ENCODE measurements around the gene FAT2.
"Not testable (repeated sequence)": the region's sequence is repeated elsewhere in the genome, so short reads cannot be mapped to it uniquely, and the experiment has no call there.

FAT2 gene

DNA sequence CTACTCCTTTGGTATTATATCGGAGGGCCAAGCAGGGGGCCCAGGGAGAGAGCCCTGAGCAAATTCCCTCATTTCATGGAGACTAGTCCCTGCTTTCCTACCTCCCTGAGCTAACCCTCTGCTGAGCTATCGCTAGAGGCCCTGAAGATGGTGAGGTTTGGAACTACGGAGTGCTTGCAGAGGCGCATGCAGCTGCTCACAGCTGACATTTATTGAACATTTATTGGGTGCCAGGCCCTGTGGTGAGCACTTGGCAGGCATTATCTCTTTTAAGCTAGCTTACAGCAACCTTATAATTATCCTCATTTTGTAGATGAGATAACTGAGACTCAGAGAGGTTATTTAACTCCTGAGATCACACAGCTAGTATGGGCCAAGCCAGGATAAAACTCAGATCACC is 9.8 kb downstream of the FAT2 start:
- DNase-seq: no peak

DNA sequence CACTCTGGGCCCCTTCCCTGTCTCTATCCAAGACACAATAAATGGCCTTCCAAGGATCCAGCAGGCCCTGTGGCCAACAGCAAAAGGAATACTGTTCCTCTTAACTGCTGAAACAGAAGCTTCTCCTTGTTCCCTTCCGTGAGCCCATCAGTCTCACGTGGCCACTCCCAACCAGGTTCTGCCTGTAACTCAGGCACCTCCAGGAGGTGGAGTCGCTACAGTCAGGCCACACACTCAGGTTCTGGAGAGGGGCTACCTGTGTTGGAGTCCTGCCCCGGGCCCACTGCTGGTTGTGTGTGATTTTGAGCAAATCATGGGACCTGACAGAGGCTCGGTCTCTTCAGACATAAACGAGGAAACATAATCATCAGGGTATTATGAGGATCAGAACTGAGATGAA is 10.3 kb downstream of the FAT2 start:
- DNase-seq: no peak

DNA sequence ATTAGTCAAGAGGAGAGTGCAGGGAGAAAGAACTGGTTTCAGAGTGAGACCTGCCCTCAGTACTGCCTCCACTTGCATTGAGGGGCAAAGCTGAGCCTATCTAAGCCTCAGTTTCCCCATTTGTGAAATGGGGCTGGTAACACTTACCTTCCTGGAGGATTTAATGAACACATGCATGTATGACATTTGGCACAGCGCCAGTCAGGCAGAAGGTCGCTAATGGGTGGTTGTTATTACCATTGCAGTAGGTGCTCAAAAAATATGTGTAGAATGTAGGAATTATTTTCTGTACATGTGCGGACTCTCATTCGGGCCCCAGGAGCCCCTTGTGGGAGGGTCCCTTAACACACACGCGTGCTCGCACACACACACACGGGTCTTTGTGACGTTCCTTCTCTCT is 10.9 kb downstream of the FAT2 start:
- DNase-seq: no peak

DNA sequence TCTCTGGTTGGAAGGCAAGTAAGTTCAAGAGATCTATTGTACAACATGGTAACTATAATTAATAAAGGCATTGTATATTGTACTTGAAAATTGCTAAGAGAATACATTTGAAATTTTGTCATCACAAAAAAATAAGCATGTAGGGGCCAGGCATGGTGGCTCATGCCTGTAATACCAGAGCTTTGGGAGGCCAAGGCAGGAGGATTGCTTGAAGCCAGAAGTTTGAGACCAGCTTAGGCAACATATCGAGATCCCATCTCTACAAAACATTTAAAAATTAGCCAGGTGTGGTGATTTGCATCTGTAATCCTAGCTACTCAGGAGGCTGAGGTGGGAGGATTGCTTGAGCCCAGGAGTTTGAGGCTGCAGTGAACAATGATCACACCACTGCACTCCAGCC is 12.0 kb downstream of the FAT2 start:
- not testable (repeated sequence) for DNase-seq

DNA sequence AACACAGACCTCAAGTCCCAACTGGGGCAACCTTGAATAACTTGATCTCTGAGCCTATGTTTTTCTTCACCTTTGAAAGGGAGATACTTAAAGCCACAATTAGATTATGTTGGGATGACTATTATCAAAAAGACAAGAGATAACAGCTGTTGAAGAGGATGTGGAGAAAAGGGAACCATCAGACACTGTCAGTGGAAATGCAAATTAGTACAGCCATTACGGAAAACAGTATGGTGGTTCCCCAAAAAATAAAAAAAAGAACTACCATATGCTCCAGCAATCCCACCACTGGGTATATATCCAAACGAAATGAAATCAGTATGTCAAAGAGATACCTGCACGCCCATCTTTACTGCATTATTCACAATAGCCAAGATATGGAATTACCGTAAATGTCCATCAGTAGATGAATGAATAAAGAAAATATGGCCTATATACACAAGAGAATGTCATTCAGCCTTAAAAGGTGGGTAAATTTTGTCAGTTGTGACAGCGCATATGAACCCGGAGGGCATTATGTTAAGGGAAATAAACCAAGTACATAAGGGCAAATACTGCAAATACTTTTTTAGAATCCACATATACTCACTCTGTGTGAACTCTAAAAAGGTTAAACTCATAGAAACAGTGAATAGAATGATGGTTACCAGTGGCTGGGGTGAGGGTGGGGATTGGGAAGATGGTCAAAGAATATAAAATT is 12.7 kb downstream of the FAT2 start:
- DNase-seq: no peak

DNA sequence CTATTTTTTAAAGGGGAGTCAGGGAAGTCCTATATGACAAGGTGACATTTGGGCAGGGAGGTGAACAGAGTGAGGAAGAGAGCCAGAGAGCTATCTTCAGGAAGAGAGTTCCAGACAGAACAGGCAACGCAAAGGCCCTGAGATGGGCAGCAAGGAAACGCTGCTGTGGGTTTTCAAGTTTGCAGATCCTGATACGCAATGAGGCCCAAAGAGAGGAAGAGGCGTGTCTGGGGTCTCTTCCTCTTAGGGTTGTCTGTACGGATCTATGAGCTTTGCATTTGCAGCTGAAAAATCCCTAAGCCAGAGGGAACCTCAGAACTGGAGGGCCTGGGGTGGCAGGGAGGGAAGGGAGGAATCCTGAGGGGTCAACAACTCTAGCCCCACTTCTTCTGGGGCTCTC is 13.6 kb downstream of the FAT2 start:
- DNase-seq: no peak

DNA sequence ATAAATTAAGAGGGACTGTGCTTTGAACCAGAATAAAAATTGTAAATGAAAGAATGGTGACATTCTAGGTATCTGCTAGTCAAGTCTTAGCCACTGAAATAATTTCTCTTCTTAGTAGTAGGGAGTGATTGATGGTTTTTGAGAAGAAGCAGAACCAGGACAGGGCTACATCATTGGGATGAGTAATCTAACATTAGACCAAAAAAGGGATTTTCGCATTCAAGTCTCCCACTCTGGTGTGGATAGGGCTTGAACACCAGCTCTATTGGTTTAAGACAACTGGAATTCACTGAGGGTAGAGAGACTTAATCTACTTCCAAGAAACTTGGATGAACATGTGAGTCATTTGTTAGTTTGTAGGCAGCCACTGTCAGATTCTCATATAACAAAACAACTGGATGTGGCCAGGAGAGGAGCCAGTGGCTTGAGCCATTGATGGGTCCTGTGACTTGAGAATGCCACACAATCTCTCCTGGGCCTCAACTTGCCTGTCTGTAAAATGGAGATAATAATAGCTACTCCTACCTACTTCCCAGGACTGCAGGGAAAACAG is 16.6 kb downstream of the FAT2 start:
- no peak for DNase-seq

DNA sequence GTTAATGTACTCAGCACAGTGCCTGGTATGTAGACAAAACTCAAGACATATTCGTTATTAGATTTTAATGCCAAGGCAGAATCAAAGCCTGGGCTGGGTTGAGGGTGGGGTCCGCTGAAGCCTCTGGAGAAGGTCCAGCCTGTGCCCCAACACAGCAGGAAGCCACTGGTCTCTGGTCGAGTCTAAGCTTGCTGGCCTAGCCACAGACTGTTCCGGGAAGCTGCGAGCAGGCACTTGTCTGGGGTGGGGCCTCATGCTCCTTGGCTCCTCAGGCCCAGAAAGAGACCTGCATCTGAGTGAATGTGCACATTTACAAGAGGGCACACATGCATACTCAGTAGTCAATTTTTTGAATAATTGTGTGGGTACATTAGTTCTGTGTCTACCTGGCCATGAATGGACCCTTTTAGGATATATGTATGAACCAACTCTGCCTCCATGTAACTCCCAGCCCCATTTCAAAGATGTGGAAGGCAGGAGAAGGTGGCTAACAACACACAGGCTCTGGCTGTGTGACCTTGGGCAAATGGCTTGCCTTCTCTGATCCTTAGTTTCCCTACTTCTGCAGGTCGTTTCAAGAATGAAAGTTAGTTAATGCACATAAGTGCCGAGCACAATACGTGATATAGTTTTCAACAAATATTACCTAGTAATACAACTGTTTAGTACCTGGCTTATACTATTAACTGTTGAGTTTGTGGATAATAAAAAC is 18.3 kb downstream of the FAT2 start:
- DNase-seq: no peak

DNA sequence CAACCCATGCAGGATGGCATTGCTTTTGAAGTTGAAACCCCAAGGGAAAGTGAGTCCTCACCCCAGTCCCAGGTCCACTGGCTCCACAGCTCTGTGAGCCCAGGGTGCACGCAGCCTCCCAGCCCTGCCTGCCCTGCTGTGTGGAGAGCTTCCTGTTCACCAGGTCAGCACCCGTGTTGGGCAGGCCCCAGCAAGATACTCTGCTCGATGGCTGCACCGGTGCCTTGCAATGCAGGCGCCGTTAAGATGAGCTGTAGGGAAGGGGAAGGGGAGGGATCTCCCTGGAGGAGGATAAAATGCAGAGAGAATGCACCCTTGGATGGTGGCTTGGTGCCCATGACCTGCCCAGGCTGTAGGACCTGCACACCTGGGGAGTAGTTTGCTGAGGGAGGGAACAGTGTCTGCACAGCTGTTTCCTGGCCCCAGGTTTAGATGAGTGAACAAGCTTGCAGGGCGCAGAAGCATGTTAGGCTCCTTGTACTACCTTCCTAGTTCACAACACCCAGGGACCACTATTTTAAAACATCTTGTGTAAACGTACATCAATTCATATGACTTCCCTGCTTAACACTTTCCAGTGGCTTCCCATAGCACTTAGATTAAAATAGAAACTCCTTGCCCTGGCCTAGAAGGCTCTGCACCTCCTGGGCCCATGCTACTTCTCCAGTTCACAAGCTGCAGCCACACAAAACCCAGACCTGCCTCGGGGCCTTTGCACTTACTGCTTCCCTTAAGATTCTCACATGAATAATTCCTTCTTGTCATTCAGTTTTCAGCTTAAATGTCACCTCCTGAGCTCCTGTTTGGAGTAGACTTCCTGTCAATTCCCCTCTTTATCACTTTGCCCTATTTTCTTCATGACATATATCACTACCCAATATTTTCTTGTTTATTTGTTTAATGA is 19.6 kb downstream of the FAT2 start:
- DNase-seq: no peak

DNA sequence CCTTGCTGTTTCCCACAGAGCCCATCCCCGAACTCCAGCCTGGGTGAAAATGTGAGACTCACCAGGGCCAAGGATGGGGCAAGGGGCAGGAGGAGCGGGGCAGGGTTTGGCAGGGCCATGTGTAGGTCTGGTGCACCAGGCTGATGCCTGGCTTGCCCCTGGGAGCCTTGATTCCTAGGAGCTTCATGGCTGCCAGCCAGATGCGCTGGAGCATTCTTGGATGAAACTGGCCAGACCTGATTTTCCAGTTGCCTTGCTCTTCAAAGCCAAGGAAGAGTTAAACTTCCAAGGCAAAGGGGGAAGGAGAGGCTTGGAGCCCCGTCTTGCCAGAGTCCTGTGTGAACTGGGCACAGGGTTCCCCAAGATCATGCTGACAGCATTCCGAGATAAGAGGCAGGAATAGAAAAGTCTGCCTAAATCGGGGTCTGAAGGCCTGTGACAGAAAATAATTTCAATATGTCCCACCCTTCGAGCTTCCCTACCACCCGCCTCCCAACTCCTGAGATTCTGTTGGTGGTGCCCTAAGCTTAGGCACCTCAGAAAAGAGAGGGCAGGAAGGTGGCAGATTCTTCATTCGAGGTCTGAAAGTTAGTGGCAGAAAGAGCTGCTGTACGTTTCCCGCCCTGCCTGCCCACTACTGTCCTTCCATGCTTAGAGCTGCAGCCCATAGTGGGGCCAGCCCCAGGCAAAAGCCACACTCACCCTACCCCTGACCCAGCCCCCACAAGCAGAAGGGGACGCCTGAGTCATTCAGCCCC is 20.4 kb downstream of the FAT2 start:
- no peak for DNase-seq

DNA sequence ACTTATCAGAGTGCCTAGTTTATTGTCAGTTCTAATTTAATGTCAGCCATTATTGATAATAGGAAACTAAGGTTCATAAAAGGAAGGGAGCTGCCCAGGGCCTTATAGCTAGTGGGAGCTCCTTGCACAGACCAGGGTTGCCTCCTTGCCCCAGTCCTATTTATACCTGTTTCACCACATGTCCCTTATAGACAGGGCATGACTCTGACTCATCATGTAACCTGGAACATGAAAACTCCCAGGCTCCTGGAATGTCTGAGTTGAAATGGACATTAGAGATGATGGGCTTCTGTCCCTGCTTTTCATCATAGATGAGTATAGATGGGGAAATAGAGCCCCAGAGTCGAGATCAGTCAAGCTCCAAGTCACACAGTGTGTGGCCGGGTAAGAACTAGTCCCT is 21.1 kb downstream of the FAT2 start:
- no peak for DNase-seq

DNA sequence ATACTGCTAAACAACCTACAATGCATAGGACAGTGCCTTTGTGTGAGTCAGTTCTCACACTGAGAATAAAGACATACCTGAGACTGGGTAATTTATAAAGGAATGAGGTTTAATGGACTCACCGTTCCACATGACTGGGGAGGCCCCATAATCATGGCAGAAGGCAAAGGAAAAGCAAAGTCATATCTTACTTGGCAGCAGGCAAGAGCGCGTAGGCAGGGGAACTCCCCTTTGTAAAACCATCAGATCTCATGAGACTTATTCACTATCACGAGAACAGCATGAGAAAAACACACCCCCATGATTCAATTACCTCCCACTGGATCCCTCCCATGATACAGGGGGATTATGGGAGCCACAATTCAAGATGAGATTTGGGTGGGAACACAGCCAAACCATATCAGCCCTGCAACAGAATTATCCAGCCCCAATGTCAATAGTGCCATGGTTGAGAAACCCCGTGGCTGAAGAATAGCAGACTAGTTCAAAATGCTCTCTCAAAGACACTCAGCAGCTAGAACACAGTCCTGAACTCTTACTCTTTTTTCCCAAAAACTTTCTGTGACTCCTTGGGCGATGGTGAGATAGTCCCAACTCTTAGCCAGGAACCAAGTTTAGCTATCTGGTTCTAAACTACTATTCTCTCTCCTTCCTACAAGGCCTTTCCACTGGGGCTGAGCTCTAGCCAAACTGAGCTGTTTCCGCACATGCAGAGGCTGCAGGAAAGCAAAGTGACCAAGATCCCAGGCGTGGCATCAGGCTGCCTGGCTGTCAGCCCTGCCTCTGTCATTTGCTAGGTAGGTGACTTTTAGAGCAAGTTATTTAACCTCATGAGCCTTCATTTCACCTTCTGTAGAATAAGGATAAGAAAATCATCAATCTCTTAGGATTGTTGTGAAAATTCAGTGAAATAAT is 21.7 kb downstream of the FAT2 start:
- DNase-seq: no peak

DNA sequence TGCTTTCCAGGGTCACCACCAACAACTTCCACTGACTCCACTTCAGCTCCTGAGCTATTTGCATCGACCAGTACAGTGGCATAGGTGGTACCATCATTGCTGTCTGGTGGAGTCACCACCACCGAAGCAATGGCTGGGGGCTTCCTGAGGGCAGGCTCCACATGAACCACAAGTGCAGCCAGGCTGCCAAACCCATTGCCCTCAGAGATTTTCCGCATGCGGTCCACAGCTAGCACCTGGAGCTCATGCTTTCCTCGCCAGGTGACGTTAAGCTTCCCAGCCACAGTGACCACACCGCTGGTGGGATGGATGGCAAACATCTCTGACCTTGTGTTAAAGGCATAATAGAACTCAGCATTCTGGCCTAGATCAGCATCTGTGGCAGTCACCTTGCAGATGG is 23.1 kb downstream of the FAT2 start:
- DNase-seq: no peak

DNA sequence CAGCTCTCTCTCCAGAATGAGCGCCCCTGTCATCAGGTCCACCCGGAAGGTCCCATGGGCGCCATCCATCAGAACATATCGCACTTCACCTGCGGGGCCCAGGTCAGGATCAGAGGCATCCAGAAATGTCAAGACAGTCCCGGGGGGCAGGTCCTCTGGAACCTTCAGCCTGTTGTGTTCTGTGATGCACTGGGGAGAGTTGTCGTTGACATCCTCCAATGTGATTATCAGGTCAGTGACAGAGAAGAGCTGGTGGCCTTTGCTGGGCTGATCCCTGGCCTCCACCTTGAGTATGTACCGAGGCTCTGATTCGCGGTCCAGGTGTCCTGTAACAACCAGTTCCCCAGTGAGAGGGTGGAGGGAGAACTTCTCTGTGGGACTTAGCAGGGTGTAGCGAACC is 25.2 kb downstream of the FAT2 start:
- no peak for DNase-seq

DNA sequence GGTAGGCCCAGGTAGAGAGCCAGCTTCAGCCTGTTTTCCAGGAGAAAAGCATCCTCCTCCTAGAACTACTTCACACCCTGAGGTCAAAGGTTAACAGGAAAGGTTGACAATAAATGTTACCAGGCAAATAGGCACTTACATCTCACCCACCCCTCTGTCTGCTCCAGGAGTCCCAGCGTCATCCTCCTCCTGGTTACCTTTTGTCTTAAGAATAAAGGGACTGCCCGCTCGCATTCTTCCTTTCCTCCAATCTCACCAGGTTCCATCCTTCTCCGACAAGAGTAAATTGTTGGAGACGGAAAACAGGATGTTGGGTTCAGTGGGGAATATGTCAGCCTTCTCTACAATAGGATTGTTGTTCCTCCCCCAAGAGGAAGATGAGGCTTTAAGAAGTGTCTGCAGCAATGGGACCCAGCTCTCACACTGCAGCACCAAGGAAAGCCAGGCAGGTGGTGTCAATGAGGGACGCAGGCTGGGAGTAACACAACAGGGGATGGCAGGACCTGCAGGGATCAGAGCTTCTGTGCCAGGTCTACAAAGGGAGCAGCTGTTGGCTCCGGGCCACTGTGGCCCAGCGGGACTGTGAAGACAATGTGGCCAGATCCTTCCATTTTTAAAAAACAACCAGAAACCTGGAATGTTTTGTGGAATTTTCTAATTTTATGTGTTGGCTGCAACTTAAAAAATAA is 29.0 kb downstream of the FAT2 start:
- DNase-seq: no peak

DNA sequence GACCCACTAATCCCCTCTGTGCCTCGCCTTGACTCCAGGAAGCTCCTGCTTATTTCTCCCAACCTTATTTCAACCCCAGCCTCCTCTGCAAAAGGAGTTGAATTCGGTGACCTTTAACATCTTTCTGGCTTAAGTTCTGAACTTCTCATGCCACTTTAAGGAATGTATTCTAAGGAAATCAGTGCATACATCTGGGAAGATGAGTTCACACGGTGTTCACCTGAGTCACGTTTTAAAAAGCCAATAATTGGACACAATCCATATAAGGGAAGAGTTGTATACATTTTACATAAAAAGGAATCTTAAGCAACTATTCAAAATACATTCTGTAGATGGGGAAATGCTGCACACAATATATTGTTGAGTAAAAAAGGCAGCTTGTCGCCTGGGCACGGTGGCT is 33.2 kb downstream of the FAT2 start:
- no peak for DNase-seq

DNA sequence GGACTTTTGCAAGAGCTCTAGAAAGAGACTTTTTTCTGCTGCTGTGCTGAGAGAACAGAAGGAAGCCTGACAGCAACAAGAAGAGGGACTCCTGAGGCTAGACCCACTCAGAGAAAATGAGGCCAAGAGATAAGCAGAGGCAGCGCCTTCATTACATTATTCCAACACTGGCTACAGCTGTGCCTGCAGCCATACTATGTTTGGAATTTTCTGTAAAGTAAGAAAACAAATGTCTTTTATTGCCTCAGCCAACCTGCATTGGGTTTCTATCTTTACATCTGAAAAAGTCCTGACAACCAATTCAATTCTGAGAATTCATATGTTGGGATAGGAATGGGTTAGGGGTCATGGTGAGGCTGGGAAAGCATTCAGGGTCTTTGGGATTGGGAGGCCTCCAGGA is 33.7 kb downstream of the FAT2 start:
- no peak for DNase-seq

DNA sequence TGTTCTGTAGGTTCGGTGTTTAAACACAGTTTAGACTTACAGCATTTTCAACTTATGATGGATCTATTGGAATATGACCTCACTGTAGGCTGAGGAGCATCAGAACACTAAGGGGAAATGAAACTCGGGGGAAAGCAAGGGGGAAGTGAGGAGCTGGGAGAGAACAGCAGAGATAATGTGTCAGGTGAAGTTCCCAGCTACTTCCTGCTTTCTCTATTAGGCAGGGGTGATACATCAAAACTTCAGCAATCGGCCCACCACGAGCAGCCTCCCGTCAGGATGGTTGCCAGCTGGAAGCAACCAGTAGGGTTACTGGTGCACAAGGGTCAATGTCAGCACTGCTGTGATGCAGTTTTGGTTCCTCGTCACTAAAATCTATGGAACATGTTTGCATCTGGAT is 34.3 kb downstream of the FAT2 start:
- no peak for DNase-seq

DNA sequence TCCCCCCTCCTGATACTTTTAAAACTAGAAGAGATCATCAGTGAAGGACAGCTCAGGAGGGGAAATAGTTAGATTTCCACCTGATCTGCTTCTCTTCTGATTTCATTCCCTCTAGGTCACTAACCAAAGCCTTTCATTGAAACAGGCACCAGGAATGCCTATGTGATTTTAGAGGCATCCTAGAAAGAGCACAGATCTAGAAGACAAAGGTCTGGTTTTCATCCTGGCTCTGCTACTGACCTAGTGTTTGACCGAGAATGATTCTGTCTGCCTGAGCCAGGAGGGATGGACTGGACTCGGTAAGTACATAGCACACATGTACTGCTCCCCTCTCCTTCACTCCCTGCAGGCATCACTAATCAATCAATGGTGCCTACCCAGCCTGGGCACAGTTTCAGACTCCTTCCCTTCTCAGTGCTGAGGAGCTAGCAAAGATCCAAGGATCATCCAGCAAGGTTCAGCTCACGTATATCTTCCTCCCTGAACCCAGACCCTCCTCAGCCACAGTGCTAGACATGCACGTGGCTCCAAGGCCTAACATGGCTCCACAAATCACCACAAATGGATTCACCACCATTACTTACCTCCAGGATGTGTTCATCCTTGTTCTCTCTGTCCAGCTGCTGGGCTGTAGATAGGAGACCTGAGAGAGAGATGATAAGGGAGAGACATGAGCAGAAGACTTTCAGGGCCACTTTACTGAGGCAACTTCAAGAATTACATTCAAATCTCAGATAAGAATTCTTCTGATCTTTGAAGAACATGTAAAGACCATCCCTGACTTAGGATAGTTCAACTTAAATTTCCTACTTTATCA is 35.2 kb downstream of the FAT2 start:
- DNase-seq: no peak

DNA sequence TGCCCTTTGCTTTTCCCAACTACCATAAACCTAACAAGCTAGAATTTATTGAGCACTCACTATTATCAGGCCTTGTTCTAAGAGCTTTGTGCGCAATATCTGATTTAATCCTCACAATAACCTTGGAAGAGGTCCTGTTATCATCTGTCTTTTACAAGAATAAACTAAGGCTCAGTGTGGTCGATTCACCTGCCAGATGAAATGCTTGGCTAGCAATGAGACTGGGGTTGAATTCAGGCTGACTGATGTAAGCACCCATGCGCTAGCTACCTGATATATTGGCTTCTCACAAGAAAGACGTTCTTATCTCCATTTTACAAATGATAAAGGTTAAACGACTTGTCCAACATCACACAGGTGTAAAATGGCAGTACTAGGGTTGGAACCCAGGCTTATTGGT is 37.4 kb downstream of the FAT2 start:
- no peak for DNase-seq
